HFFc6 (cell line): ENCODE results near the gene NOVA1. TPM values are rescaled to one million over a fixed set of nuclear protein-coding genes. Genes with fewer than 3 reads are reported as not detected.

Source experiments
- DNase-seq: peaks from one replicate; pipeline ENCODE4 v3.0.0-alpha.2; 2018
- H3K27ac Mint-ChIP-seq: 2 replicates; pipeline ENCODE4 v1.8.0; 2020; ENCODE audit warnings: mild to moderate bottlenecking, mixed read lengths
- H3K27me3 Mint-ChIP-seq: 2 replicates; pipeline ENCODE4 v1.8.0; 2021; ENCODE audit warnings: mild to moderate bottlenecking, moderate library complexity, mixed read lengths; ENCODE audit not compliant: insufficient read depth
- H3K36me3 Mint-ChIP-seq: 2 replicates; pipeline ENCODE4 v1.8.0; 2021; ENCODE audit warnings: low read depth, mixed read lengths
- H3K4me1 Mint-ChIP-seq: 2 replicates; pipeline ENCODE4 v1.8.0; 2020; ENCODE audit warnings: low read depth, mixed read lengths
- H3K4me3 Mint-ChIP-seq: 2 replicates; pipeline ENCODE4 v1.8.0; 2020; ENCODE audit warnings: mild to moderate bottlenecking, moderate library complexity, mixed read lengths
- H3K9me3 Mint-ChIP-seq: 2 replicates; pipeline ENCODE4 v1.8.0; 2020; ENCODE audit warnings: mild to moderate bottlenecking, mixed read lengths
- total RNA-seq, 6 experiments: library from RNA; stranded (reverse); fragmentation: NEBNext Ultra II Directional; extraction: Animal tissue kit (Norgen Biotek cat#: 25700); gene quantifications; 2 replicates in 1 of 6; 3 replicates in 5 of 6; pipeline ENCODE4 v1.2.3, GENCODE V29; 2021
- TF ChIP-seq, protein P1 (sequence below): fragments of 200-600 bp; sonication (generic); IDR thresholded peaks from 2 replicates; pipeline ENCODE4 v1.5.0; 2021; ENCODE audit warnings: antibody characterized with exemption, mild to moderate bottlenecking

Gene NOVA1
- total RNA-seq, 6 experiments from 2014 or later = not detected

DNA sequence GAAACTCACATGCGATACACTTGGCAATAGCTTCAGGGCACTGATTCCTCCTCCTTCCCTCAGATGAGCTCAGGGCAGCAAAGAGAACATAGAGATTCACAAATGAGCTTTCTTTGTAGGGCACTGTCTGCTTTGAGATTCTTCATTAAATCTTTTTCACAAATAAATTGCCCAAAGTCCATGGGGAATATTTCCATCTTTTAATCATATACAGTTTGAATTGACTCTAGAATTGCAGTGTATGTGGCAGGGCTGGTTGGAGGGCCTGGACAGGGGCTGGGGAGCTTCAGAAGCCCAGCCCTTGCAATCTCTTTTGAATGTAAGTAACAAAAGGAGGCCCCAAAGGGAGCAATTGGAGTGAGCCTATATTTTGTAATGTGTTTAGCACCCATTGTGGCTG lies 197.5 kb downstream of the NOVA1 start:
- no peak overlapping the region for H3K4me3 Mint-ChIP-seq
- no peaks in the 10 kb centered on the region for H3K4me1 Mint-ChIP-seq
- H3K27ac Mint-ChIP-seq = no peak overlapping the region
- no peak for DNase-seq
- H3K27me3 Mint-ChIP-seq = no peaks in the 10 kb centered on the region
- TF ChIP-seq, protein P1, sequence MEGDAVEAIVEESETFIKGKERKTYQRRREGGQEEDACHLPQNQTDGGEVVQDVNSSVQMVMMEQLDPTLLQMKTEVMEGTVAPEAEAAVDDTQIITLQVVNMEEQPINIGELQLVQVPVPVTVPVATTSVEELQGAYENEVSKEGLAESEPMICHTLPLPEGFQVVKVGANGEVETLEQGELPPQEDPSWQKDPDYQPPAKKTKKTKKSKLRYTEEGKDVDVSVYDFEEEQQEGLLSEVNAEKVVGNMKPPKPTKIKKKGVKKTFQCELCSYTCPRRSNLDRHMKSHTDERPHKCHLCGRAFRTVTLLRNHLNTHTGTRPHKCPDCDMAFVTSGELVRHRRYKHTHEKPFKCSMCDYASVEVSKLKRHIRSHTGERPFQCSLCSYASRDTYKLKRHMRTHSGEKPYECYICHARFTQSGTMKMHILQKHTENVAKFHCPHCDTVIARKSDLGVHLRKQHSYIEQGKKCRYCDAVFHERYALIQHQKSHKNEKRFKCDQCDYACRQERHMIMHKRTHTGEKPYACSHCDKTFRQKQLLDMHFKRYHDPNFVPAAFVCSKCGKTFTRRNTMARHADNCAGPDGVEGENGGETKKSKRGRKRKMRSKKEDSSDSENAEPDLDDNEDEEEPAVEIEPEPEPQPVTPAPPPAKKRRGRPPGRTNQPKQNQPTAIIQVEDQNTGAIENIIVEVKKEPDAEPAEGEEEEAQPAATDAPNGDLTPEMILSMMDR = no peak
- peaks cover 43% of the 10 kb centered on the region for H3K9me3 Mint-ChIP-seq
- peaks cover 5% of the 10 kb centered on the region; the same call in 1 of the 2 replicates for H3K36me3 Mint-ChIP-seq

DNA sequence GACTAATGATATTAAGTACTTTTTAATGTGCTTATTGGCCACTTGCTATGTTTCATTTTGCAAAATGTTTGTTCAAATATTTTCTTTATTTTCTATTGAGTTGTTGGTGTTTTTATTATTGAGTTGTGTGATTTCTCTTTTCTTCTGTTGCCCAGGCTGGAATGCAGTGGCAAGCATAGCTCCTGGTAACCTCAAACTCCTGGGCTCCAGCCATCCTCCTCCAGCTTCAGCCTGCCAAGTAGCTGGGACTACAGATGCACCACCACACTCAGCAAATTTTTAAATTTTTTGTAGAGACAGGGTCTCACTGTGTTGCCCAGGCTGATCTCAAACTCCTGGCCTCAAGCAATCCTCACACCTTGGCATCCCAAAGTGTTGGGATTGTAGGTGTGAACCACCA lies 199.2 kb downstream of the NOVA1 start:
- peaks cover 5% of the 10 kb centered on the region; the same call in 1 of the 2 replicates for H3K36me3 Mint-ChIP-seq
- no peak overlapping the region for H3K27ac Mint-ChIP-seq
- no peak overlapping the region for H3K4me3 Mint-ChIP-seq
- no peaks in the 10 kb centered on the region for H3K4me1 Mint-ChIP-seq
- peaks cover 46% of the 10 kb centered on the region for H3K9me3 Mint-ChIP-seq
- no peaks in the 10 kb centered on the region for H3K27me3 Mint-ChIP-seq
- no peak for DNase-seq
- TF ChIP-seq, protein P1 = no peak
